Inflammatory macrophage treated with lipopolysaccharide for 4 hours (primary cell): Measurements from ENCODE around the gene GID4.
"Not testable (repeated sequence)": the region's sequence is repeated elsewhere in the genome, so short reads cannot be mapped to it uniquely, and the experiment has no call there.

Experiments used
- DNase-seq: peaks from one replicate; pipeline ENCODE4 v3.0.0-alpha.2; 2020

Gene GID4

GRCh38 chr17:18038861-18039534 lies at the start of gene GID4, which contains the start of gene ATPAF2:
Gene GID4 (plus strand): TSS chr17:18039408. CDS start chr17:18039465, 57 bp downstream.
Gene ATPAF2 (minus strand): TSS chr17:18039168. CDS start chr17:18039013, 155 bp downstream.
- peak; percentile 100 for DNase-seq

- DNase-seq = no peak
These were observed 49.6 kb upstream of the GID4 start for GRCh38 chr17:17989618-17990017.

GRCh38 chr17:17990282-17990681 lies 48.9 kb upstream of the GID4 start:
- no peak for DNase-seq

DNA sequence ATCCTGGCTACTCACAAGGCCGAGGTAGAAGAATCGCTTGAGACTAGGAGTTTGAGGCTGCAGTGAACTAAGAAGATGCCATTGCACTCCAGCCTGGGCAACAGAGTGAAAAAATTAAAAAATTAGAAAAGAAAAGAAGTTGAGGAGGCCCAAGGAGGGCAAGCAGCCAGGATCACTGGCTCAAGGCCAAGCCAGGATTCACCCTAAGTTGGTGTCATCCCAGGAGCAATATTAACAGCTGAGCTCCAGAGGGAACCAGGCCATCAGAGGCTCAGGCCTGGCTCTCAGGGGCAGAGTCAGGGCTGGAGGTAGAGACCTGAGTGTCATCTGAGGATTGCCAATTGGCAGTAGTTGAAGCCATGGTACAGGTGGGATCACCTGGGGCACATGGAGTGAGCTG lies 45.8 kb upstream of the GID4 start:
- no peak for DNase-seq

- DNase-seq = no peak
These were observed 45.4 kb upstream of the GID4 start for GRCh38 chr17:17993852-17994251.

GRCh38 chr17:17994271-17995069 lies 44.7 kb upstream of the GID4 start:
- peak; percentile 36 for DNase-seq

DNA sequence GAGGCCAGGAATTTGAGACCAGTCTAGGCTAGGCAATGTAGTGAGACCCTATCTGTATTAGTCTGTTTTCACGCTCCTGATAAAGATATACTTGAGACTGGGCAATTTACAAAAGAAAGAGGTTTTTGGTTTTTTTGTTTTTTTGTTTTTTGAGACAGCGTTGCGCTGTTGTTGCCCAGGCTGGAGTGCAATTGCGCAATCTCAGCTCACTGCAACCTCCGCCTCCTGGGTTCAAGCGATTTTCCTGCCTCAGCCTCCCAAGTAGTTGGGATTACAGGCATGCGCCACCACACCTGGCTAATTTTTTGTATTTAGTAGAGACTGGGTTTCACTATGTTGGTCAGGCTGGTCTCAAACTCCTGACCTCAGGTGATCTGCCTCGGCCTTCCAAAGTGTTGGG lies 43.3 kb upstream of the GID4 start:
- not testable (repeated sequence) for DNase-seq

DNA sequence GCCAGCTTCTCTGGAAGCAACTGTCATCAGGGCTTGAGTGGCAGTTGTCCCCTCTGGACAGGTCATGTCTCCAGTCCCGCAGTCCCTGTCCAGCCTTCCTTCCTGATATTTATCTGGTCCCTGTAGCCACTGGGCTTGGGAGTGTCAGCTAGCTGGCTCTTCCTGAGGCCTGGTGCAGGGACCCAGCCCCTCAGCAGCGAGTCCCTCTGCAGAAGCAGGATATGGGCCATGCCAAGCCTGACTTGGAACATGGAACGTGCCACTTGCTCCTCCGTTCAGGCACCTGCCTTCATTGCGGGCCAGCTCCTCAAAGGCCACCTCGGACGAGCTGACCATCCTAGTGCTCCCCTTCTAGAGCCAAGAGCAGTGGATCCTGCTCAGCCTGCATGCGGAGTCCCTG lies 40.3 kb upstream of the GID4 start:
- DNase-seq = no peak

GRCh38 chr17:17999364-18000029 lies 39.7 kb upstream of the GID4 start:
- peak; percentile 5 for DNase-seq

- no peak for DNase-seq
These were observed 39.2 kb upstream of the GID4 start for GRCh38 chr17:18000030-18000408.

DNA sequence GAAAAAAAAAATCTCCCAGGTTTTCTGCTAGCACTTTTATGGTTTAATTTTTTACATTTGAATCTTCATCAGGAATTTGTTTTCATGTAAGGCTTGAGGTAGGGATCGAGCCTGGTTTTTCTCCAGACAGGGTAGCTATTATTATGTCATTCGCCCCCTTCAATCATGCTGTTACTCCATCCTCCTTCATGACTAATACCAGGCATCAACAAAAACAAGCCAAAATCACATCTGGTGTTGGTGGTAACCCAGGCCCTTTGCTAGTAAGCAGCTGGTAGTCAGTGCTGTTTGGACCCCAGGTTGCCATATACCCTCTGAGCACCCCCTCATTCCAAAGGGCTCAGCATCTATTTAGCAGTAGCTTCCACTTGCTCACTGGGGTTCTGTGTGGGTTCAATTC lies 37.0 kb upstream of the GID4 start:
- DNase-seq = no peak

DNA sequence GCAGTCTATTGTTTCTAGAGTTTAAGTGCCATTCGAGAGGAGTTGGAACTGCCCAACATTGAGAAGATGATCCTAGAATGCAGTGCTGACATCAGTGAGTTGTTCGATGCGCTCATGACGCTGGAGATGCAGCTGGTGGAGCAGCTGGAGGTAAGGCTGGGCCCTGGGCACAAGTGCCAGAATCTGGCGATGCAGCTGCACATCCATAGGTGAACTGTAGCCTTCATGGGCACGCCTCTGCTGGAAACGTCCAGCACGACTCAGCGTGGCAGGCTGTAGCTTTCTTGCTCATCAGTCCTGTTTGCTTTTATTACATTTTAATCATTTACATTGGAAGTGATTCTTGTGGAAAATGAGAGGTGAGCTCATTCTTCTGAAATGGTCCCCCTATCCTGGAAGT lies 34.9 kb upstream of the GID4 start:
- no peak for DNase-seq

DNA sequence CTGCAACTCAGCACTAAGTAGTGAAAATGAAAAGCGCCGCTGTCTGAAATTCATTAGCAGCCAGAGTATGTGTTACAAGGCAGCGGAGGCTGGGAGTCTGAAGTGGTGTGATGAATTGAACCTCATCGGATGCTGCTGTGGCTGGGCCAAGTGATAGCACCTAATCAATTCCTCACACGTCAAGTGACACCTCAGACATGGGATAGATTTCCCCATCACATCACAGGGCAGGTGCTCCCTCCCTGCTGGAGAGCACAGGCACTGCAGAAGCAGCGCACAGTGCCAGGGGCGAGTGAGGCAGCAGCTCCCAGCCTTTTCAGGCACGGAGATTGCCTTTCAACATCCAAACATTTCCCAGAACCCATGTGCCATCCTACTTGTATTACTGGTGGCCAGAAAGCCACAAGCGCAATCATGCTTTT lies 34.3 kb upstream of the GID4 start:
- DNase-seq = no peak

DNA sequence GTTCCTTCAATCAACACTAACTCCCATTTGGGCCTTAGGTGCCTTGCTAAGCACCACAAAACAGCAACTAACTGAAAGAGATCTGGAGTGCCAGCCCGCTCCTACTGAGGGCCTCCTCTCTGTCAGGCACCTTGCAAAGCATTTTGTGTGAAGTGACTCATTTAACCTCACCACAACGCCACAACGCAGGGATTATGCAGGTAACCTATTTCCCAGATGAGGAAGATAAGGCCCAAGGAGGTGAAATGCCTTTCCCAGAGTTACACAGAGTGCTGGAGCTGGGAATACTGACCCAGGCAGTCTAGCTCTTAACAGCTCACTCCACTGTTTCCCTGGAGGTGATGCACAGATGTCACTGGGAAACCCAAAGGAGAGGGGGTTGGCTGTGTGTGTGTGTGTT lies 33.7 kb upstream of the GID4 start:
- DNase-seq = no peak

- no peak for DNase-seq
These were observed 32.5 kb upstream of the GID4 start for GRCh38 chr17:18006495-18007239.

GRCh38 chr17:18008496-18009268 lies 30.5 kb upstream of the GID4 start:
- DNase-seq = no peak

DNA sequence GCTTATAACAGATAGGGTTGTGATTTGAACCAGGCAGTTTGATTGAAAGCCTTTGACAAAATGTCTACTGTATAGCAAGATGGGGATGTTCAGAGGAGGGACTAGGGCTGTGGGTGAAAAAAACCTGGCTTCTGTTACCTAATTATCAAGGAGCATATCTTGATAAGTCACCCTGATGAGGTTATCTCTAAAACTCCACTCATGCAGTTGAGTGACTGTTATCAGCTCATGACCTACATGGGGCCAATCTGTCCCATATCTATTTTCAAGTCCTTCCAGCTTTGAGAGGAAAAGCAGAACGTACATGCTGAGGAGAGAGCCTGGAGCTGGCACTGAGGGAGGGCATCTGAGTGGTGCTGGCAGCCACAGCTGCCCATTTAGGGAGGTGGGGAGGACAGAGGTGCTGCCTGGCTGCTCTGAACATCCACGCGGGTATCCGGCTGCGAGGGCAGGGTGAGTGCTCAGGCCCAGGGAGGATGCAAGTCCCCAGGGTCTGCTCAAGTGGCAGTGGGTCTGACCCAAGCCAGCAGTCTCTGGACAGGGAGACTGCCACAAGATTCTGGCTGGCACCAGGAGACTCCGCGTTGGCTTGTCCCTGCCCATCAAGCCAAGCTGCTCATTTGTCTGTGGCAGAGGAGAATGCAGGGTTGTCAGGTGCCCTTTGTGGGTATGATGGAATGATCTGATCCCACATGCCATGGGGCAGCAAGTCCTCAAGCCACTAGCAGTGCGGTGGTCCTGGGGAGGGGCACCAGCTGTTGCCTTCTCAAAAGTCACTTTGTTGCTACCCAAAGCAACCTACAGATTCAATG lies 29.4 kb upstream of the GID4 start:
- DNase-seq = no peak

DNA sequence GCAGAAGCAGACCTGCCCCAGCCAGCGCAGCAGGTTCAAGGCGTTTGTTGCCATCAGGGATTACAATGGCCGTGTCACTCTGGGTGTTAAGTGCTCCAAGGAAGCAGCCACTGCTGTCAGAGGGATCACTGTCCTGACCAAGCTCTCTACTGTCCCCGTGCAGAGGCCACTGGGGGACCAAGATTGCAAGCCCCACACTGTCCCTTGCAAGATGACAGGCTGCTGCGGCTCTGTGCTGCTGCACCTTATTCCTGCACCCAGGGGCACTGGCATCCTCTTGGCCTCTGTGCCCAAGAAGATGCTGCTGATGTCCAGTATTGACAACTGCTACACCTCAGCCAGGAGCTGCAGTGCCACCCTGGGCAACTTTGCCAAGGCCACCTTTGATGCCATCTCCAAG lies 27.9 kb upstream of the GID4 start:
- no peak for DNase-seq

GRCh38 chr17:18014006-18014405 lies 25.2 kb upstream of the GID4 start:
- no peak for DNase-seq

- no peak for DNase-seq
These were observed 23.6 kb upstream of the GID4 start for GRCh38 chr17:18015593-18015992.

- no peak for DNase-seq
These were observed 22.8 kb upstream of the GID4 start for GRCh38 chr17:18016426-18016825.
